ENCODE measurements around the gene BMP7. TPM values are rescaled to one million over a fixed set of nuclear protein-coding genes. Genes with fewer than 3 reads are reported as not detected.

BMP7 gene
- polyA plus RNA-seq, 2 donors = 17.6 to 28.7 TPM

- no peaks in the 10 kb centered on the region for H3K9me3 ChIP-seq (ENCODE audit: control insufficient read depth in 2 of 2, insufficient read depth in 1 of 2, low read depth in 1 of 2, low read length in 1 of 2)
- 57 to 61% methylated on average over 9 of the region's 9 CpGs for WGBS, 2 donors
- H3K4me1 ChIP-seq (ENCODE audit: control insufficient read depth in 2 of 2, insufficient read depth in 2 of 2, low read length in 1 of 2) = no peaks in the 10 kb centered on the region
- no peaks in the 10 kb centered on the region for H3K36me3 ChIP-seq (ENCODE audit: control insufficient read depth in 2 of 2, insufficient read depth in 2 of 2, low read length in 1 of 2)
- no peak overlapping the region for H3K27ac ChIP-seq (ENCODE audit: low read depth in 2 of 2, low read length in 1 of 2)
- no peak overlapping the region for H3K4me3 ChIP-seq (ENCODE audit: low read depth in 1 of 2, low read length in 2 of 2)
- H3K27me3 ChIP-seq (ENCODE audit: control insufficient read depth in 1 of 2, insufficient read depth in 2 of 2, low read length in 2 of 2) = no peaks in the 10 kb centered on the region
Measured at GRCh38 chr20:57278457-57278856, 12.0 kb upstream of the BMP7 start.

- Histone ChIP-seq H3K9me3 (ENCODE audit: control insufficient read depth in 2 of 2, insufficient read depth in 1 of 2, low read depth in 1 of 2, low read length in 1 of 2) (no peaks in the 10 kb centered on the region), H3K4me1 (ENCODE audit: control insufficient read depth in 2 of 2, insufficient read depth in 2 of 2, low read length in 1 of 2) (no peaks in the 10 kb centered on the region), H3K27me3 (ENCODE audit: control insufficient read depth in 1 of 2, insufficient read depth in 2 of 2, low read length in 2 of 2) (no peaks in the 10 kb centered on the region), H3K27ac (ENCODE audit: low read depth in 2 of 2, low read length in 1 of 2) (no peak overlapping the region), H3K4me3 (ENCODE audit: low read depth in 1 of 2, low read length in 2 of 2) (no peak overlapping the region), H3K36me3 (ENCODE audit: control insufficient read depth in 2 of 2, insufficient read depth in 2 of 2, low read length in 1 of 2) (no peaks in the 10 kb centered on the region)
- 77 to 82% methylated on average over 8 of the region's 8 CpGs for WGBS, 2 donors
Measured at GRCh38 chr20:57277398-57278105, 11.1 kb upstream of the BMP7 start.

- Histone ChIP-seq H3K27me3 (ENCODE audit: control insufficient read depth in 1 of 2, insufficient read depth in 2 of 2, low read length in 2 of 2) (no peaks in the 10 kb centered on the region), H3K4me1 (ENCODE audit: control insufficient read depth in 2 of 2, insufficient read depth in 2 of 2, low read length in 1 of 2) (no peaks in the 10 kb centered on the region), H3K9me3 (ENCODE audit: control insufficient read depth in 2 of 2, insufficient read depth in 1 of 2, low read depth in 1 of 2, low read length in 1 of 2) (no peaks in the 10 kb centered on the region), H3K36me3 (ENCODE audit: control insufficient read depth in 2 of 2, insufficient read depth in 2 of 2, low read length in 1 of 2) (no peaks in the 10 kb centered on the region), H3K4me3 (ENCODE audit: low read depth in 1 of 2, low read length in 2 of 2) (no peak overlapping the region), H3K27ac (ENCODE audit: low read depth in 2 of 2, low read length in 1 of 2) (no peak overlapping the region)
- WGBS, 2 donors = 59 to 77% methylated on average over 5 of the region's 5 CpGs
Measured at GRCh38 chr20:57276221-57276620, 9.8 kb upstream of the BMP7 start.

GRCh38 chr20:57275813-57276212 is 9.4 kb upstream of the BMP7 start:
- Histone ChIP-seq H3K4me3 (ENCODE audit: low read depth in 1 of 2, low read length in 2 of 2) (no peak overlapping the region), H3K4me1 (ENCODE audit: control insufficient read depth in 2 of 2, insufficient read depth in 2 of 2, low read length in 1 of 2) (no peaks in the 10 kb centered on the region), H3K27me3 (ENCODE audit: control insufficient read depth in 1 of 2, insufficient read depth in 2 of 2, low read length in 2 of 2) (no peaks in the 10 kb centered on the region), H3K27ac (ENCODE audit: low read depth in 2 of 2, low read length in 1 of 2) (no peak overlapping the region), H3K36me3 (ENCODE audit: control insufficient read depth in 2 of 2, insufficient read depth in 2 of 2, low read length in 1 of 2) (no peaks in the 10 kb centered on the region), H3K9me3 (ENCODE audit: control insufficient read depth in 2 of 2, insufficient read depth in 1 of 2, low read depth in 1 of 2, low read length in 1 of 2) (no peaks in the 10 kb centered on the region)
- WGBS, 2 donors = 39 to 49% methylated on average over 5 of the region's 5 CpGs

GRCh38 chr20:57275334-57275733 is 8.9 kb upstream of the BMP7 start:
- 77 to 90% methylated on average over 3 of the region's 3 CpGs for WGBS, 2 donors
- no peaks in the 10 kb centered on the region for H3K9me3 ChIP-seq (ENCODE audit: control insufficient read depth in 2 of 2, insufficient read depth in 1 of 2, low read depth in 1 of 2, low read length in 1 of 2)
- H3K4me1 ChIP-seq (ENCODE audit: control insufficient read depth in 2 of 2, insufficient read depth in 2 of 2, low read length in 1 of 2) = no peaks in the 10 kb centered on the region
- no peaks in the 10 kb centered on the region for H3K36me3 ChIP-seq (ENCODE audit: control insufficient read depth in 2 of 2, insufficient read depth in 2 of 2, low read length in 1 of 2)
- no peaks in the 10 kb centered on the region for H3K27me3 ChIP-seq (ENCODE audit: control insufficient read depth in 1 of 2, insufficient read depth in 2 of 2, low read length in 2 of 2)
- no peak overlapping the region for H3K27ac ChIP-seq (ENCODE audit: low read depth in 2 of 2, low read length in 1 of 2)
- no peak overlapping the region for H3K4me3 ChIP-seq (ENCODE audit: low read depth in 1 of 2, low read length in 2 of 2)

- H3K36me3 ChIP-seq (ENCODE audit: control insufficient read depth in 2 of 2, insufficient read depth in 2 of 2, low read length in 1 of 2) = no peaks in the 10 kb centered on the region
- 72 to 74% methylated on average over 4 of the region's 4 CpGs for WGBS, 2 donors
Measured at GRCh38 chr20:57274846-57275245, 8.4 kb upstream of the BMP7 start.

GRCh38 chr20:57274299-57274698 is 7.9 kb upstream of the BMP7 start:
- no peaks in the 10 kb centered on the region for H3K36me3 ChIP-seq (ENCODE audit: control insufficient read depth in 2 of 2, insufficient read depth in 2 of 2, low read length in 1 of 2)
- no peak overlapping the region for H3K27ac ChIP-seq (ENCODE audit: low read depth in 2 of 2, low read length in 1 of 2)
- no peaks in the 10 kb centered on the region for H3K27me3 ChIP-seq (ENCODE audit: control insufficient read depth in 1 of 2, insufficient read depth in 2 of 2, low read length in 2 of 2)
- 79 to 89% methylated on average over 3 of the region's 3 CpGs for WGBS, 2 donors
- no peaks in the 10 kb centered on the region for H3K9me3 ChIP-seq (ENCODE audit: control insufficient read depth in 2 of 2, insufficient read depth in 1 of 2, low read depth in 1 of 2, low read length in 1 of 2)
- H3K4me3 ChIP-seq (ENCODE audit: low read depth in 1 of 2, low read length in 2 of 2) = no peak overlapping the region
- H3K4me1 ChIP-seq (ENCODE audit: control insufficient read depth in 2 of 2, insufficient read depth in 2 of 2, low read length in 1 of 2) = no peaks in the 10 kb centered on the region

More at GRCh38 chr20:57274846-57275245, 8.4 kb upstream of the BMP7 start:
- no peaks in the 10 kb centered on the region for H3K9me3 ChIP-seq (ENCODE audit: control insufficient read depth in 2 of 2, insufficient read depth in 1 of 2, low read depth in 1 of 2, low read length in 1 of 2)
- no peaks in the 10 kb centered on the region for H3K4me1 ChIP-seq (ENCODE audit: control insufficient read depth in 2 of 2, insufficient read depth in 2 of 2, low read length in 1 of 2)
- H3K4me3 ChIP-seq (ENCODE audit: low read depth in 1 of 2, low read length in 2 of 2) = no peak overlapping the region
- no peak overlapping the region for H3K27ac ChIP-seq (ENCODE audit: low read depth in 2 of 2, low read length in 1 of 2)
- H3K27me3 ChIP-seq (ENCODE audit: control insufficient read depth in 1 of 2, insufficient read depth in 2 of 2, low read length in 2 of 2) = no peaks in the 10 kb centered on the region

- Histone ChIP-seq H3K4me1 (ENCODE audit: control insufficient read depth in 2 of 2, insufficient read depth in 2 of 2, low read length in 1 of 2) (no peaks in the 10 kb centered on the region), H3K9me3 (ENCODE audit: control insufficient read depth in 2 of 2, insufficient read depth in 1 of 2, low read depth in 1 of 2, low read length in 1 of 2) (no peaks in the 10 kb centered on the region), H3K4me3 (ENCODE audit: low read depth in 1 of 2, low read length in 2 of 2) (no peak overlapping the region), H3K27me3 (ENCODE audit: control insufficient read depth in 1 of 2, insufficient read depth in 2 of 2, low read length in 2 of 2) (no peaks in the 10 kb centered on the region), H3K27ac (ENCODE audit: low read depth in 2 of 2, low read length in 1 of 2) (no peak overlapping the region), H3K36me3 (ENCODE audit: control insufficient read depth in 2 of 2, insufficient read depth in 2 of 2, low read length in 1 of 2) (no peaks in the 10 kb centered on the region)
- WGBS, 2 donors = 71 to 83% methylated on average over 4 of the region's 4 CpGs
Measured at GRCh38 chr20:57272883-57273535, 6.6 kb upstream of the BMP7 start.

- Histone ChIP-seq H3K9me3 (ENCODE audit: control insufficient read depth in 2 of 2, insufficient read depth in 1 of 2, low read depth in 1 of 2, low read length in 1 of 2) (no peaks in the 10 kb centered on the region), H3K36me3 (ENCODE audit: control insufficient read depth in 2 of 2, insufficient read depth in 2 of 2, low read length in 1 of 2) (no peaks in the 10 kb centered on the region), H3K27ac (ENCODE audit: low read depth in 2 of 2, low read length in 1 of 2) (no peak overlapping the region), H3K4me1 (ENCODE audit: control insufficient read depth in 2 of 2, insufficient read depth in 2 of 2, low read length in 1 of 2) (no peaks in the 10 kb centered on the region), H3K27me3 (ENCODE audit: control insufficient read depth in 1 of 2, insufficient read depth in 2 of 2, low read length in 2 of 2) (no peaks in the 10 kb centered on the region), H3K4me3 (ENCODE audit: low read depth in 1 of 2, low read length in 2 of 2) (no peak overlapping the region)
- WGBS, 2 donors = 62 to 64% methylated on average over 10 of the region's 10 CpGs
Measured at GRCh38 chr20:57270204-57270984, 4.0 kb upstream of the BMP7 start.

Measured in esophagus (tissue), 2 donors.